T follicular helper cell (primary cell): ENCODE data around the gene ITM2C.

Experiments
- DNase-seq: peaks from one replicate; pipeline ENCODE4 v3.0.0-alpha.2; 2020; ENCODE audit warnings: low read depth

Gene ITM2C

GRCh38 chr2:230925879-230926765 is 61.4 kb downstream of the ITM2C start:
- DNase-seq: no peak

- no peak for DNase-seq
Observed at GRCh38 chr2:230927711-230928341, 63.1 kb downstream of the ITM2C start.
